ENCODE measurements around the gene PRMT7.

GRCh38 chr16:68399456-68399855, 88.6 kb downstream of the PRMT7 start:
- TF ChIP-seq POLR2A (IDR thresholded peaks at IDR 0.05), result no peak
- no peak for TF ChIP-seq CTCF (IDR thresholded peaks at IDR 0.05)
